Liver (tissue), 9 donors: ENCODE measurements around the gene TBC1D16. TPM values are rescaled to one million over a fixed set of nuclear protein-coding genes. Genes with fewer than 3 reads are reported as not detected.

ENCODE experiments used
- DNase-seq: peaks from one replicate; pipeline ENCODE4 v3.0.0-alpha.2; 2017; ENCODE audit warnings: low spot score
- H3K27ac ChIP-seq, 2 donors: one replicate each; pipeline ENCODE4 v1.7.0; 2013; ENCODE audit warnings: inconsistent platforms in 2 of 2, low read length in 2 of 2, control low read depth in 1 of 2, low read depth in 1 of 2, mild to moderate bottlenecking in 1 of 2
- H3K27me3 ChIP-seq, 4 donors: one replicate each; pipeline versions ENCODE4 v1.6.1 to v1.7.0; 2013; ENCODE audit warnings: low read length in 3 of 4, inconsistent platforms in 1 of 4, mild to moderate bottlenecking in 1 of 4, moderate library complexity in 1 of 4; ENCODE audit not compliant: control insufficient read depth in 4 of 4, insufficient read depth in 4 of 4
- H3K36me3 ChIP-seq, 4 donors: one replicate each; pipeline versions ENCODE4 v1.6.1 to v1.7.0; 2013; ENCODE audit warnings: low read length in 3 of 4, mild to moderate bottlenecking in 3 of 4, low read depth in 1 of 4, moderate library complexity in 1 of 4; ENCODE audit not compliant: control insufficient read depth in 4 of 4, insufficient read depth in 3 of 4
- H3K4me1 ChIP-seq, 4 donors: one replicate each; pipeline versions ENCODE4 v1.6.1 to v1.7.0; 2013; ENCODE audit warnings: low read length in 3 of 4, mild to moderate bottlenecking in 3 of 4, moderate library complexity in 1 of 4; ENCODE audit not compliant: control insufficient read depth in 4 of 4, insufficient read depth in 4 of 4
- H3K4me3 ChIP-seq, 3 donors: one replicate each; pipeline versions ENCODE4 v1.6.1 to v1.7.0; 2013; ENCODE audit warnings: low read length in 3 of 3, control low read depth in 1 of 3, low read depth in 1 of 3, mild to moderate bottlenecking in 1 of 3
- H3K9ac ChIP-seq, 2 donors: one replicate each; pipeline ENCODE4 v1.7.0; 2013; ENCODE audit warnings: low read length in 2 of 2, mild to moderate bottlenecking in 2 of 2, moderate library complexity in 2 of 2, control low read depth in 1 of 2, low read depth in 1 of 2
- H3K9me3 ChIP-seq, 4 donors: one replicate each; pipeline versions ENCODE4 v1.6.1 to v1.7.0; 2013; ENCODE audit warnings: low read length in 3 of 4; ENCODE audit not compliant: control insufficient read depth in 4 of 4
- EGR1 ChIP-seq, 2 donors: IDR thresholded peaks; 2 replicates each; pipeline ENCODE4 v1.6.1; 2016 to 2018; ENCODE audit warnings: antibody characterized with exemption in 2 of 2, low read depth in 2 of 2
- FOXA1 ChIP-seq: IDR thresholded peaks from 2 replicates; pipeline ENCODE4 v1.6.1; 2016; ENCODE audit warnings: antibody characterized with exemption
- HNF4G ChIP-seq: IDR thresholded peaks from 2 replicates; pipeline ENCODE4 v1.6.1; 2016; ENCODE audit warnings: antibody characterized with exemption
- NR2F2 ChIP-seq: IDR thresholded peaks from 2 replicates; pipeline ENCODE4 v1.6.1; 2016; ENCODE audit warnings: antibody characterized with exemption
- RAD21 ChIP-seq, 2 donors: IDR thresholded peaks; 2 replicates each; pipeline ENCODE4 v1.6.1; 2016; ENCODE audit warnings: antibody characterized with exemption in 2 of 2, mild to moderate bottlenecking in 2 of 2
- RXRA ChIP-seq, 2 donors: IDR thresholded peaks; 2 replicates each; pipeline ENCODE4 v1.6.1; 2017 to 2018; ENCODE audit warnings: antibody characterized with exemption in 2 of 2, mild to moderate bottlenecking in 1 of 2
- YY1 ChIP-seq: IDR thresholded peaks from 2 replicates; pipeline ENCODE4 v1.6.1; 2016; ENCODE audit warnings: antibody characterized with exemption, mild to moderate bottlenecking
- WGBS: extraction: QIAGEN DNeasy Blood & Tissue Kit; methylation state at CpG from one replicate; pipeline ENCODE4 v1.1.7; 2013; 5-methylcytosine and 5-hydroxymethylcytosine counted together
- polyA plus RNA-seq, 2 donors: library from polyadenylated mRNA; stranded (reverse) in 1 of 2; unstranded in 1 of 2; fragments of 200-250 nt in 1 of 2; fragments of >200 nt in 1 of 2; fragmentation: Nextera tagmentation in 1 of 2; extraction: Ambion mirVana in 1 of 2; gene quantifications; one replicate each; pipeline versions ENCODE4 v1.2.1 to v1.2.3, GENCODE V29; 2013 to 2015
- total RNA-seq, 2 donors: library from RNA; depleted of rRNA; stranded (reverse); fragments of >200 nt; gene quantifications; one replicate each; pipeline ENCODE4 v1.2.3, GENCODE V29; 2014
- TF ChIP-seq, protein P1 (sequence below): IDR thresholded peaks from 2 replicates; pipeline ENCODE4 v1.6.1; 2016; ENCODE audit warnings: antibody characterized with exemption
- TF ChIP-seq, protein P2 (sequence below): IDR thresholded peaks from 2 replicates; pipeline ENCODE4 v1.6.1; 2016; ENCODE audit warnings: antibody characterized with exemption, mild to moderate bottlenecking
- TF ChIP-seq, protein P3 (sequence below): IDR thresholded peaks from 2 replicates; pipeline ENCODE4 v1.6.1; 2016; ENCODE audit warnings: antibody characterized with exemption
- donor health status: healthy.
- donor health status: healthy.
- donor health status: healthy.
- donor health status: healthy.
- donor health status: healthy.

The TBC1D16 gene
- total and polyA plus RNA-seq, 4 donors, result 3.4 to 29.5 (median 4.7) TPM

DNA sequence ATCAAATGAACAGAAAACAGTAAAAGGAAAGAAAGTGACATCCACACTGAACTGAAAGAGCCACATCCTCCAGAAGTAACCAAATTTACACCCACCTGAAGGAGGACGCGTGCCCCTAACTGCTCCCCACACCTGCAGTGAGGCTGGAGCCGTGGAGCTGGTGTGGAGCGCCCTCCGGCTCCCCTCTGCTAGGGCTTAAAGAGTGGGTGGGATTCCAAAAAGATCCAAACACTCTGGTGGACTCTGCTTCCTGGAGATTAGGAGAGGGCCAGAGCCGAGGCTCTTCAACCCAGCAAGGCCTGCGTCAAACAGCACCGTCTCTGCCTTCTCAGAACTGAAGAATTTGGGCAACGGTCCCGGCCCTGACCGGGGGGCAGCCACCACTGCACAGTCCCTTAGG lies 16.0 kb upstream of the TBC1D16 start:
- 94% methylated on average over 11 of the region's 11 CpGs for WGBS
- no peak for DNase-seq
- no peaks in the 10 kb centered on the region for H3K9me3 ChIP-seq
- H3K27me3 ChIP-seq, result no peaks in the 10 kb centered on the region
- no peak overlapping the region for H3K4me3 ChIP-seq
- no peak overlapping the region for H3K27ac ChIP-seq
- TF ChIP-seq RXRA (IDR thresholded peaks at IDR 0.05) (no peak), HNF4G (no peak), YY1 (no peak), NR2F2 (no peak)
- TF ChIP-seq, protein P1, sequence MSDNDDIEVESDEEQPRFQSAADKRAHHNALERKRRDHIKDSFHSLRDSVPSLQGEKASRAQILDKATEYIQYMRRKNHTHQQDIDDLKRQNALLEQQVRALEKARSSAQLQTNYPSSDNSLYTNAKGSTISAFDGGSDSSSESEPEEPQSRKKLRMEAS, result no peak
- TF ChIP-seq, protein P2, sequence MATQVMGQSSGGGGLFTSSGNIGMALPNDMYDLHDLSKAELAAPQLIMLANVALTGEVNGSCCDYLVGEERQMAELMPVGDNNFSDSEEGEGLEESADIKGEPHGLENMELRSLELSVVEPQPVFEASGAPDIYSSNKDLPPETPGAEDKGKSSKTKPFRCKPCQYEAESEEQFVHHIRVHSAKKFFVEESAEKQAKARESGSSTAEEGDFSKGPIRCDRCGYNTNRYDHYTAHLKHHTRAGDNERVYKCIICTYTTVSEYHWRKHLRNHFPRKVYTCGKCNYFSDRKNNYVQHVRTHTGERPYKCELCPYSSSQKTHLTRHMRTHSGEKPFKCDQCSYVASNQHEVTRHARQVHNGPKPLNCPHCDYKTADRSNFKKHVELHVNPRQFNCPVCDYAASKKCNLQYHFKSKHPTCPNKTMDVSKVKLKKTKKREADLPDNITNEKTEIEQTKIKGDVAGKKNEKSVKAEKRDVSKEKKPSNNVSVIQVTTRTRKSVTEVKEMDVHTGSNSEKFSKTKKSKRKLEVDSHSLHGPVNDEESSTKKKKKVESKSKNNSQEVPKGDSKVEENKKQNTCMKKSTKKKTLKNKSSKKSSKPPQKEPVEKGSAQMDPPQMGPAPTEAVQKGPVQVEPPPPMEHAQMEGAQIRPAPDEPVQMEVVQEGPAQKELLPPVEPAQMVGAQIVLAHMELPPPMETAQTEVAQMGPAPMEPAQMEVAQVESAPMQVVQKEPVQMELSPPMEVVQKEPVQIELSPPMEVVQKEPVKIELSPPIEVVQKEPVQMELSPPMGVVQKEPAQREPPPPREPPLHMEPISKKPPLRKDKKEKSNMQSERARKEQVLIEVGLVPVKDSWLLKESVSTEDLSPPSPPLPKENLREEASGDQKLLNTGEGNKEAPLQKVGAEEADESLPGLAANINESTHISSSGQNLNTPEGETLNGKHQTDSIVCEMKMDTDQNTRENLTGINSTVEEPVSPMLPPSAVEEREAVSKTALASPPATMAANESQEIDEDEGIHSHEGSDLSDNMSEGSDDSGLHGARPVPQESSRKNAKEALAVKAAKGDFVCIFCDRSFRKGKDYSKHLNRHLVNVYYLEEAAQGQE, result no peak
- H3K4me1 ChIP-seq, result no peaks in the 10 kb centered on the region
- no peak overlapping the region for H3K9ac ChIP-seq
- H3K36me3 ChIP-seq, result no peaks in the 10 kb centered on the region

DNA sequence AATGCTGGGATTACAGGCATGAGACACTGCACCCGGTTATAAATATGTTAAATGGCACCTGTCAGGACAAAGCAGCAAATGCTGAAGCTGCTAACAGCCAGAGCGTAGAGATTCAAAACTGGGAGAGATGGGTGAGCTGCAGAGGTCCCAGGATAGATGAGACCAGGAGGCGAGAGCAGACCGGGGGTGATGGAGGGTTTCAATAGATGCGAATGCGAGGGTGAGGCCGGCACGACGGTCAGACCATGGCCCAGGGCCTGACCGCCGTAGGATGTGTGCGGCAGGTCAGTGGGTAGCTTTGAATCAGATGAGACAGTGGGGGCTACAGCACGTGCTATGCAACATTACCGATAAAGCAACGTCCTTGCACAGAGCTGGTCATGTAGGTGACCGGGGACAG lies 15.0 kb upstream of the TBC1D16 start:
- H3K4me1 ChIP-seq, result peaks cover 0 to 5% (median 4%) of the 10 kb centered on the region in 4 donors
- H3K27me3 ChIP-seq, result no peaks in the 10 kb centered on the region
- no peak overlapping the region for H3K4me3 ChIP-seq
- no peaks in the 10 kb centered on the region for H3K36me3 ChIP-seq
- TF ChIP-seq, protein P1, result no peak
- TF ChIP-seq FOXA1 (no peak), RAD21 (IDR thresholded peaks at IDR 0.05) (no peak)
- H3K9me3 ChIP-seq, result no peaks in the 10 kb centered on the region
- H3K9ac ChIP-seq, result no peak overlapping the region
- DNase-seq, result no peak
- H3K27ac ChIP-seq, result no peak overlapping the region
- 95% methylated on average over 16 of the region's 16 CpGs for WGBS

DNA sequence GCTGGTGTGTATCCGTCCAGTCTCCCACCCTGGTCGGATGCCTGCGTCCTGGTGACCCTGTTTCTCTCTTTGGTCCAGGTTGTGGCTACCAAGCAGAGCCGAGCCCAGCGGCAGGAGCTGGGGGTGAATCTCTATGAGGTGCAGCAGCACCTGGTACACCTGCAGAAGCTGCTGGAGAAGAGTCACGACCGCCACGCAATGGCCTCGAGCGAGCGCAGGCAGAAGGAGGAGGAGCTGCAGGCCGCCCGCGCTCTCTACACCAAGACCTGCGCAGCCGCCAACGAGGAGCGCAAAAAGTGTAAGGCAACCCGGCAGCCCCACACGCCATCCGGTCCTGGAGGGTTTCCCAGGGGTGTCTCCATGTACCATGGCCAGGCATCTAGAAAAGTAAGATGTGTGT lies 14.3 kb upstream of the TBC1D16 start:
- H3K9ac ChIP-seq, result no peak overlapping the region
- H3K27ac ChIP-seq, result no peak overlapping the region
- no peaks in the 10 kb centered on the region for H3K27me3 ChIP-seq
- H3K36me3 ChIP-seq, result no peaks in the 10 kb centered on the region
- DNase-seq, result no peak
- H3K9me3 ChIP-seq, result no peaks in the 10 kb centered on the region
- 99% methylated on average over 21 of the region's 21 CpGs for WGBS
- TF ChIP-seq, protein P3, sequence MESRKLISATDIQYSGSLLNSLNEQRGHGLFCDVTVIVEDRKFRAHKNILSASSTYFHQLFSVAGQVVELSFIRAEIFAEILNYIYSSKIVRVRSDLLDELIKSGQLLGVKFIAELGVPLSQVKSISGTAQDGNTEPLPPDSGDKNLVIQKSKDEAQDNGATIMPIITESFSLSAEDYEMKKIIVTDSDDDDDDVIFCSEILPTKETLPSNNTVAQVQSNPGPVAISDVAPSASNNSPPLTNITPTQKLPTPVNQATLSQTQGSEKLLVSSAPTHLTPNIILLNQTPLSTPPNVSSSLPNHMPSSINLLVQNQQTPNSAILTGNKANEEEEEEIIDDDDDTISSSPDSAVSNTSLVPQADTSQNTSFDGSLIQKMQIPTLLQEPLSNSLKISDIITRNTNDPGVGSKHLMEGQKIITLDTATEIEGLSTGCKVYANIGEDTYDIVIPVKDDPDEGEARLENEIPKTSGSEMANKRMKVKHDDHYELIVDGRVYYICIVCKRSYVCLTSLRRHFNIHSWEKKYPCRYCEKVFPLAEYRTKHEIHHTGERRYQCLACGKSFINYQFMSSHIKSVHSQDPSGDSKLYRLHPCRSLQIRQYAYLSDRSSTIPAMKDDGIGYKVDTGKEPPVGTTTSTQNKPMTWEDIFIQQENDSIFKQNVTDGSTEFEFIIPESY, result no peak
- TF ChIP-seq, protein P2, result no peak
- no peak for TF ChIP-seq HNF4G
- TF ChIP-seq EGR1 (IDR thresholded peaks at IDR 0.05; ENCODE audit: low read depth in 2 of 2), result no peak
- no peak overlapping the region for H3K4me3 ChIP-seq
- H3K4me1 ChIP-seq, result peaks cover 0 to 10% (median 6%) of the 10 kb centered on the region in 4 donors
